ENCODE data around the gene PTPRE.

- no peak for TF ChIP-seq CTCF (conservative IDR thresholded peaks at IDR 0.05)
- no peak for TF ChIP-seq EZH2 (IDR thresholded peaks at IDR 0.05; ENCODE audit: low read depth)
Measured at GRCh38 chr10:127918572-127918971, 11.7 kb downstream of the PTPRE start.
